ENCODE measurements around the gene SERPINA3.

Gene SERPINA3

GRCh38 chr14:94613720-94614644 lies 1.8 kb downstream of the SERPINA3 start:
- DNase-seq (ENCODE audit: low read depth), result no peak

- DNase-seq (ENCODE audit: low read depth), result no peak
These were observed 2.6 kb downstream of the SERPINA3 start for GRCh38 chr14:94614802-94615201.

GRCh38 chr14:94615254-94615653 lies 3.1 kb downstream of the SERPINA3 start:
- DNase-seq (ENCODE audit: low read depth), result no peak

GRCh38 chr14:94615823-94616570 lies 3.8 kb downstream of the SERPINA3 start:
- DNase-seq (ENCODE audit: low read depth), result no peak

- no peak for DNase-seq (ENCODE audit: low read depth)
These were observed 5.3 kb downstream of the SERPINA3 start for GRCh38 chr14:94617366-94617941.

- no peak for DNase-seq (ENCODE audit: low read depth)
These were observed 6.0 kb downstream of the SERPINA3 start for GRCh38 chr14:94617988-94618822.

- no peak for DNase-seq (ENCODE audit: low read depth)
These were observed 7.1 kb downstream of the SERPINA3 start for GRCh38 chr14:94619297-94619696.

GRCh38 chr14:94620597-94620996 lies 8.4 kb downstream of the SERPINA3 start:
- no peak for DNase-seq (ENCODE audit: low read depth)

GRCh38 chr14:94621358-94622134 lies 9.4 kb downstream of the SERPINA3 start:
- DNase-seq (ENCODE audit: low read depth), result no peak

- no peak for DNase-seq (ENCODE audit: low read depth)
These were observed 10.6 kb downstream of the SERPINA3 start for GRCh38 chr14:94622653-94623421.

GRCh38 chr14:94623422-94623809 lies 11.2 kb downstream of the SERPINA3 start:
- no peak for DNase-seq (ENCODE audit: low read depth)

GRCh38 chr14:94623856-94624499 lies 11.8 kb downstream of the SERPINA3 start:
- DNase-seq (ENCODE audit: low read depth), result no peak

- no peak for DNase-seq (ENCODE audit: low read depth)
These were observed 12.6 kb downstream of the SERPINA3 start for GRCh38 chr14:94624537-94625352.

GRCh38 chr14:94625353-94625635 lies 13.1 kb downstream of the SERPINA3 start:
- DNase-seq (ENCODE audit: low read depth), result no peak

- DNase-seq (ENCODE audit: low read depth), result no peak
These were observed 16.4 kb downstream of the SERPINA3 start for GRCh38 chr14:94628578-94628977.

GRCh38 chr14:94630396-94630795 lies 18.2 kb downstream of the SERPINA3 start:
- no peak for DNase-seq (ENCODE audit: low read depth)

- DNase-seq (ENCODE audit: low read depth), result no peak
These were observed 18.9 kb downstream of the SERPINA3 start for GRCh38 chr14:94631050-94631449.

- DNase-seq (ENCODE audit: low read depth), result no peak
These were observed 19.5 kb downstream of the SERPINA3 start for GRCh38 chr14:94631536-94632304.

- no peak for DNase-seq (ENCODE audit: low read depth)
These were observed 20.1 kb downstream of the SERPINA3 start for GRCh38 chr14:94632305-94632590.

All from stimulated activated CD8-positive, alpha-beta memory T cell treated with anti-CD3 and anti-CD28 coated beads, Interleukin-4, amount 100 ng/mL, for 24 hours (primary cell).